ENCODE results near the gene SOCS1.
A peak's percentile ranks its signal among the peaks of the same experiment; 100 is the strongest.
"Not testable (repeated sequence)": the region's sequence is repeated elsewhere in the genome, so short reads cannot be mapped to it uniquely, and the experiment has no call there.

SOCS1 gene

GRCh38 chr16:11224096-11224893 is 31.7 kb downstream of the SOCS1 start:
- DNase-seq: peak; percentile 63

GRCh38 chr16:11220507-11220906 is 35.5 kb downstream of the SOCS1 start:
- DNase-seq: not testable (repeated sequence)

GRCh38 chr16:11219178-11219577 is 36.8 kb downstream of the SOCS1 start:
- no peak for DNase-seq

- DNase-seq: no peak
These were observed 37.4 kb downstream of the SOCS1 start for GRCh38 chr16:11218604-11218962.

- no peak for DNase-seq
These were observed 38.1 kb downstream of the SOCS1 start for GRCh38 chr16:11217651-11218603.

GRCh38 chr16:11215935-11216556 is 40.0 kb downstream of the SOCS1 start:
- DNase-seq: no peak

GRCh38 chr16:11213799-11214198 is 42.2 kb downstream of the SOCS1 start:
- no peak for DNase-seq

GRCh38 chr16:11213373-11213772 is 42.6 kb downstream of the SOCS1 start:
- DNase-seq: no peak

- DNase-seq: no peak
These were observed 43.2 kb downstream of the SOCS1 start for GRCh38 chr16:11212798-11213196.

GRCh38 chr16:11211977-11212797 is 43.8 kb downstream of the SOCS1 start:
- DNase-seq: no peak

GRCh38 chr16:11211061-11211976 is 44.7 kb downstream of the SOCS1 start:
- DNase-seq: no peak

GRCh38 chr16:11210260-11210659 is 45.7 kb downstream of the SOCS1 start:
- no peak for DNase-seq

- DNase-seq: no peak
These were observed 46.9 kb downstream of the SOCS1 start for GRCh38 chr16:11208916-11209665.

GRCh38 chr16:11207646-11208045 is 48.4 kb downstream of the SOCS1 start:
- DNase-seq: no peak

- DNase-seq: no peak
These were observed 50.0 kb downstream of the SOCS1 start for GRCh38 chr16:11205754-11206581.

GRCh38 chr16:11205065-11205699 is 50.8 kb downstream of the SOCS1 start:
- DNase-seq: no peak

- DNase-seq: no peak
These were observed 51.4 kb downstream of the SOCS1 start for GRCh38 chr16:11204513-11205047.

All from CD4-positive, alpha-beta T cell treated with Interleukin-12 subunit alpha and Interleukin-12 subunit beta, for 1 hour (primary cell).